SHP77 (cell line): ENCODE results near the gene TUBGCP3.

Experiments
- DNase-seq, 2 experiments: peaks; one replicate each; lab custom pipeline; 2025; lab: John Stamatoyannopoulos, UW

Gene TUBGCP3

DNA sequence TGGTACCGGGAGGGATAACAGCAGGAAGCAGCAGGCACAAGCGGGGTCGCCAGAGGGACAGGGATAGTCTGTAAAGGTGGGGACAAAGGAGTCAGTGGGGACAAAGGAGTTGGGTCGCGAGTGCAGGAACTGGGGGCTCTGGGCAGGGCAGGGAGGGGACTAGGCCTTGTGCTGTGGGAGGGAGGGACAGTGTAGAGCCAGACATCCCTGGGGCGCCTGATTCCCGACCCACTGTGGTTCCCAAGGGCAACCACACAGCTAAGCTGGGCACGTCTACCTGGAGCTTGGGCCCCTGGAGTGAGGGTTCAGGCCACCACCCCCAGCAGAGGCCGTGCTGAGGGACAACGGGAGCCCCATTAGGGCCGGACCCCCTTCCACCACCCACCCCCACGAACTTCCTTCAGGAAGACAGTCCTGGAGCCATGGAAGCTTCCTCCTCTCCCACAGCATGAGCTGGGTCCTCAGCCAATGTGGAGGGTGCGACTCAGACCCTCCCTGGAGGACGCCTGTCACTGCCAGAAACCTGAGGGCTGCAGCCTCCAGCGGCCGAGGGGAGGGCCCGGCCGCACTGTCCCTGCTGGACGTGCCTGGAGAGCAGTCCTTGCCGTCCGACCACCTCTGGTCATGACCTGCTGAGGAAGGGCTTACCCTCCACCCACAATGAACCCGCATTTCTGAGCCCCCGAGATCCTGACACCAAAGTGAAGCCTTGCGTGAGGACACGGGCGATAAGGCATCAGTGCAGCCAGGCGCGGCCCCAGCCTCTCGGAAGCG, 133.9 kb downstream of the TUBGCP3 start:
- DNase-seq: no peak

DNA sequence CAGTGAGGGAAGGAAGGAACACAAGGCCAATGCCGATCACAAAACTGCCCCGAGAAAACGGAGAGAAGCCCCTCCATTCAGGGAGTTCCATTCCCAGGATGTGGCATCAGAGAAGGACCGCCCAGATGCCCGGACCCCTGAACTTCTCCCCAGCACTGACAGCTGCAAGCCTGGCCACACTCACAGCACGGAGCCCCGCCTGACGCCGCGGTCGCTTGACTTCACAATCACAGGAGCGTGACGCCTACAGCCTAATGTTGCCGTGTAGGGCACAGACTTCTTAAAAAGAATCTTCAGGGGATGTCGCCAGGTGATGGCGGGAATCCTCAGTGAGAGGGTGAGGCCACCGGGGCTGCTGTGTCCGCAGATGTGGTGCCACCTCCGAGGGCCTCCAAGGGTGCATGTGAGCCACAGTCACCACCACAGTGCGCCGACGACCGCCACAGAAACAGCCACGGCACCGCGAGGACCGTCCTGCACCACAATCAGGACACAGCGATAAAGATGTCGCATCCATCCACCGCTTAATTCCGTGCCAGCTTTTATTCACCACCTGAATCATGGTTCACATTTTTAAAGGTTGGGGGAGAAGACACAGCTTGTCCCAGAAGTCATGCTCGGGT, 134.6 kb downstream of the TUBGCP3 start:
- no peak for DNase-seq

DNA sequence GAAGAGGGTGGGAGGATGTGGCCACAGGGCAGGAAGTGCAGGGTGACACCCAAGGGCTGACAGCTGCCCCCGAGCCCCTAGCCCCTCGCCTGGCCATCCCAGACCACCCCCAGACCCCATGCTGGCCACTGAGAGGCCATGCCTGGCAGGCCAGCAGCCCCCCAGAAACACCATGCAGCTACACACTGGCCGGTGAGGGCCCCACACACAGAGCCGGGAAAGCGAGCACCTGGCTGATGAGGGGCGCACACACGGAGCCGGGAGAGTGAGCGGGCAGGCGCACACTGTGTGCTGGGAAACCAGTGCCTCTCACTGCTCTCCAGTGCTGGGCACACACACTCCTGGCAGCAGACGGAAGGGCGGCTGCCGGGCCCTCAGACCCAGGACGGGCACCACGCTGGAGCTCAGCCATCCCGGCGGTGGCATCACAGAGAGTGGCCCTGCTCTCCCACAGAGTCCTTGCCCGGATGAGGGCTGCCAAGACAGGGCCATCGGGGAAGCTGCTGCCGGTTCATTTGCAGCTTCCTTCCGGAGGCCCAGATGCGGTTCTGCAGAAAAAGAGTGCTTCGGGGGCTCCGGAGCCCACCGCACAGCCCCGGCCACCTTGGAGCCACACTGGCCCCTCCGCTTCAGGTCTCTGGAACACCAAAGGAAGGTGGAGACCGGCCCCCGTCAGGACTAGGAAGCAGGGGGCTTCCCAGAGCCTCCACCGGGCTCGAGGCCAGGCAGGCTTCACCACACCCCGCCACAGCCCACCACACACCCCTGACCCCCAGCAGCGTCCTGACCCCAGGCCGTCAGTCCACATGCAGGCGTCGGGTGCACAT, 135.4 kb downstream of the TUBGCP3 start:
- peak in 1 of 2 experiments; percentile 53 for DNase-seq

DNA sequence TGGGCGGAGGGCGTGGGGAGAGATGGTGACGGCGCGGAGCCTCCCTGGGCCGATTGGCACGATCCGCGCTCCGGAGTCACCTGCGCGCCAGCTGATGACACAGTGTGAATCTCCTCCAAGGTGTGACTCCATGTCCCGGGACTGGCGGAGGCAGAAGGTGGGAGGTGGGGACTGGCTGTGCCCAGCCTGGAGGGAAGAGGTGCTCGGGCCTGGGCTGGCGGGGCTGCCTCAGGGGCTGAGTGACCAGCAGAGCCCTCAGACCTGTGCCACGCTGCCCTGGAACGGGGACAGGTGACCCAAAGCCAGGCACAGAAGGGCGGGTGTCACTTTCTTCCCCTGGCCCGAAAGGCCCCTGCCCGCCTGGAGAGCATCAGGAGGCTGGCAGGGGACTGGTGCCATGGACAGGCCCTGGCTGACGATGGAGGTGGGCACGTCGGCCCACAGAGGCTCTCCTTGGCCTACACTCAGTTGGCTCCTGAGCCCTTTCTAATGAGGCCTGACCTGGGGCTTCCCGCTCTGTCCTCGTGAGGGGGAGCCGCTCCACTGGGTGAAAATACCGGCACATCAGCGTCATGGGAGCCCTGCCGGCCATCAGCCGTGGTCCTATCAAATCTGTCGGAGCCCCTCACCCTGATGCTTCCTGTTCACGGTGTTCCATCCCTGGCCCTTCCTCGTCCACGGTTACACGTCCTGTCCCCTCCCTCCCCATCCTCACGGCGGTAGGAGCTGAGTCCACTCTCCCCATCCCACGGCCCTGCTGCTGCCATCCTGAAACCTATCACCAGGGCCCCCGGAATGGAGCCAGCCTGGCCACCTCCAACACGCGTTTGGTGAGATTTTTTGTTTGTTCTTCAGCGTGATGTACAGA, 136.2 kb downstream of the TUBGCP3 start:
- peak in 1 of 2 experiments; percentile 25 for DNase-seq

DNA sequence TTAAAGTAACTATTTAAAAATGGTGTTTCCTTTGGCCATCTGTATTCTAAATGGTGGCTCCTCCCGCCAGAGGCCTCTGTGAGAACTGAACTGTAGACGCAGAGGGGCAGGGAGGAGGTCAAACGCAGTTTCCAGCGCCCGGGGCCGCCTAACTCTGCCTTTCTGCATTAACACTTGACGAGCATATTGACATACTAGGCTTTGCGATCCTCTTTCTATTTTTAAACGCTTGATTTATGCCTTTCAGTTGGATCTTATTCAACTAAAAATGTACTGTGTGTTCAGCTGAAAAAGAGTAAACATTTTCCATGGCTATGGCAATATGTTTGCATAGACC, 137.1 kb downstream of the TUBGCP3 start:
- peak; percentile 83 to 86 for DNase-seq

DNA sequence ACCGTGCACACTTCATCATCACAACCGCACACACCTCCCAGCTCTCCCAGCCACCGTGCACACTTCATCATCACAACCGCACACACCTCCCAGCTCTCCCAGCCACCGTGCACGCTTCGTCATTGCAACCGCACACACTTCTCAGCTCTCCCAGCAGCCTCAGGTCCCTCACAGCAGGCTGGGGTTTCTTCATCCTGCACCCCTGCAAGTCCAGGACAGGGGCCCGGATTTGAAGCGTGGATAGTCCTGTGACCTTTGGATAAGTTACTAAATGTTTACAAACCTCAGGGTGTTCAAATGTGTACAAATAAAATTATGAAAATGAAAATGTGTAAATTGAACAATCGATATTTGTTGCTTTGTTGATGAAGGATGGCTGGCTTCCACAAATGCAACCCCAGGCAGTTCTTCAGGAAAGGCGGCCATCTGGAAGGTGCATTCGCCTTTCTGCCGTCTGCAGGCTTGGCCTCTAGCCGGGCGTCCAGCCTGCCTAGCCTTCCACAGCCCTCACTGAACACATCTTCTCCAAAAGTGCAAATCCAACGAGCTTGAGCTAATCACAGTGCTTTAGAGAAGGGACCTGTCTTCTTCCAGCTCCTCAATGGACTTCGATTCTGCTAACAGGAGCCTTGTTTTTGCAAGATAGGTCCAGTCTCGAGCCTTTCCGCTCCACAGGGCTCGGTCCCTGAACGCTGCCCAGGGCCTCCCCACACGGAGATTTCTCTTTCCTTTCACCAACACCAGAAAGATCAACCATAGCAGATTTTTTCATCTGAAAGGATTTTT, 137.6 kb downstream of the TUBGCP3 start:
- DNase-seq: peak; percentile 12

DNA sequence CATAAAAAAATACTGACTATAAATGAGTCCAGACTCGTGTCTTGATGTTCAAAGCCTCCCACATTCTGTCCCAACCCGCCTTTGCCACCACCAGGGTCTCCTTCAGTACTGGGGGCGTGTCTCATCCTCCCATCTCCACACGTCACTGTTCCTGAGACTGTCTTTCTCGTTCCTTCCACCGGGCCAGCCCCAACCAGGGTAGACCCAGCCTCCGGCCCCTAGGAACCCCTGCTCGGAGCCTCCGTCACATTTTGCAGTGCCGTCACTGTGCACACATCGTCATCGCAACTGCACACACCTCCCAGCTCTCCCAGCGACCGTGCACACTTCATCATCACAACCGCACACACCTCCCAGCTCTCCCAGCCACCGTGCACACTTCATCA, 138.4 kb downstream of the TUBGCP3 start:
- no peak for DNase-seq

DNA sequence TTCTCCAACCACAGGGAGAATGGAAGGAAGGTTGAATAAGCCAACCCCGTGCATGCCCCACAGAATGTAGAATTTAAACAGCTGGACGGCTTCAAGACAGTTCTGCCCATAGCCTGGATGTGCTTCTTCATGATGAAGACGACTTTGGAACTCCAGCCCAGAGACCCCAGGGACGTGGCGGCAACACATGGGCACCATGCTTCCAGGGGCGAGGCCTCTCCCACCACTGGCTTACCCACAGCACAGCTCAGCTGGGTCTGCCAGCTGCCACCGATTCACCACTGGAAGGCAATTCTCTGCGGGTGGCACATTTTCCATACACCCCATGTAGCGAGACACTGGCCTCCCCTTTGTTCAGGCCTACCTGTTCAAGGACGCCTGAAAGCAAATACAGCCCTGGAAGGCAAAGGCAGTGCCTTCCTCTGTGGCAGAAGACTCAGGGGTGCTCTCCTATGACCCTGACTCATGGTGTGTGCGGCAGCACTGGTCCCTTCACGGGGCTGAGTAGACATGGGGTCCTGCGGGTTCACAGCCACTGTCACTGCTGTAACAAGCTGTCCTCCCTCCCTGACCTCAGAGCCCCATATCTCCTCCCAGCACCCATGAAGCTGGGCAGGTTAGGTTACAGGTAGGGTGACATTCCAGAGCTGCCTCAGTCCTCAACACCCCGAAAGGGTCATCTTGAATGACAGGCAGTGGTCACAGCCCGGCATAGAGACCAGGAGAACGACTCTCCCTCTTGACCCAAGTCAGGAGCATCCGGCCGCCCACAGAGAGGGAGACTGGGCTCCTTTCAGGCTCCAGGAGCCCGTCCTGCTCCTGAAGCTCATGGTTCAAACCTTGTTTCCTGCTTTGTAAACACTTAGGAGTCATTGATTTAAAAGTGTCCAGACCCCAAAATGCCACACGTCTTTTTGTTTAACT, 139.1 kb downstream of the TUBGCP3 start:
- DNase-seq: no peak

DNA sequence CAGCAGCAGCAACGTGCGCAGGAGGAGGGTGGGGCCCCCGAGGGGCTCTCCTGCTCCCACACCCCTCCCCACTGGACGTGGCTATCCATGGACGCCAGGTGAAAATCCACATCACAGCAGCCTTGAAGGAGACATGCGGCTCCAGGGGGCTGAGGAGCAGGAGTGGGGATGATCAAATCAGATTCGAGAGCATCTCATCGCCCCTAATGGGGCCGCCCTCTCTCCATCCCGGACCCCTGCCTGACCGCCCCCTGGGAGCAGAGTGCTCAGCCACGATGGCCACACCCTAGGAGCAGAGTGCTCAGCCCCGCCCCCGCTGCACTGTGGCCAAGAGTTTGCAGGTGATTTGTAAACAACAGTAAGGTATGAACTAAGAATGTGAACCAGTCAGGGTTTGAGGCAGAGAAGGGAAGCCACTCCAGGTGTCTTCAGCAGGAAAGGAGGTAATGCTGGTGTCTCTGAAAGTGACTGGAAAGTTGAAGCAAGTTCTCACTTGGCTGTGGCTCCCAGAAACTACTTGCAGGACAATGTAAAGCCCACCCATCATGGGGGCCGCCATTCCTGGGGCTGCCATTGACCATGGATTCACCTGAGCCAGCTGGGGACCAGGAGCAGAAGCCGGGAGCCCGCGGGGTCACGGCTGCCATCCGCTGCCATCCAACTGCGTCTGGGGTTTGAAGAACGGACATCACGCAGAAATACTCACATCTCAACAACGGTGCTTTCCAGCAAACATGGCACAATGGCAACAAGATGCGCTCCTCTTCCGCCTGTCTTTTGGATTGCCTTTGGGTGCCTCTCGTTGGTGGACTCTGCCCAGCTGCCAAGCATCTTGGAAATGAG, 140.0 kb downstream of the TUBGCP3 start:
- DNase-seq: no peak

DNA sequence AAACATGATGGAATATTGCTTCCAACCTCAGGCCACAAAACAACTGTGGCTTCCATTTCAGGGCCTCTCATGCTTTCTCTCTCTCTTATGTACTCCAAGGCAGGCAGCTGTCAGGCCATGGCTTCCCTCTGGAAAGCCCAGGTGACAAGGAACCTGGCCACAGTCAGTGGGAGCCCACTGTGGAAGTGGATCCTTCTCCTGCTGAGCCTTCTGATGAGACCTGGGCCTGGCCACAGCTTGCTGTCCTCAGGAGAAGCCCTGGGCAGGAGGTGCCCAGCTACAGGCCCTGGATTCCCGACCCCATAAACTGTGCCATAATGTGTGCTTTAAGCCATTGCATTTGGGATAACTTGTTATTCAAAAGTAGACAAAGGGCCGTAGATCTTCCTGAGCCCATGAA, 140.6 kb downstream of the TUBGCP3 start:
- no peak for DNase-seq

DNA sequence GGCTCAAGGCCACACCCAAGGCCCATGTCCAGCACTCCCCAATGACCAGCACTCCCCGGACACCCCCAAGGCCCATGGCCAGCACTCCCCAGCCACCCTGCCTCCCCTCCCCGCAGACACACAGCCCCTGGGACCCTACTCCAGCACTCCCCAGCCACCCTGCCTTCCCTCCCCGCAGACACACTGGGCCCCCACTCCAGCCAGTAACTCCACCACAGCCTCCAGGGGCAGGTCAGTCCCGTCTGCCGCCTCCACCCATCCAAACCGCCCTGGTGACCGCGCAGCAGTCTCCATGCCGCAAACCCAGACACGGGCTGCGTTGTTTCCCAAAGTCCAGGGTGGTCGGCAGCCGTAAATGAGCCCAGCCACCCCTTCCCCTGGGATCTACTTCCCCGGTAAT, 141.1 kb downstream of the TUBGCP3 start:
- DNase-seq: no peak

DNA sequence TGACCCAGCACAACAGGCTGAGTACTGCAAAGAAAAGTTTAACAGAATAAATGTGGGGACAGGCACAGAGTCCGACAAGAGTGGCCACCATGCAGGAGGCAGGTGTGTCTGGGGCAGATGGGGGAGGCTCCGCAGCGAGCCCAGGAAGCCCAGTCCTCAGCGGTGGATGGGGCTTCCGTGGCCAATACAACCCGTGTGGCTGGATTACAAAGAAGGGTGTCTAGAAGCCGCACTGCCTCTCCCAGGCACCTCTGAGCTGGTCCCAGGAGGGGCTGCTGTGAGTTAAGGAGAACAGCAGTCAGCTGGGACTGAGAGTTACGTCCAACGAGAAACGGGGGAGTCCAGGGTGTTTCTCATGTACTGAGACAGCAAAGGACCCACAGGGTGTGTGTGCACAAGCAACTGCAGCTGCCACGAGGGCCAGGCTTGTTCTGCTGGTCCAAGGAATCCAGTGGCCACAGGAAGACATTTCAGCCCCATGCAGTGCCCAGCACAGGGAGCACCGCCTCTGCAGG, 141.5 kb downstream of the TUBGCP3 start:
- DNase-seq: no peak

DNA sequence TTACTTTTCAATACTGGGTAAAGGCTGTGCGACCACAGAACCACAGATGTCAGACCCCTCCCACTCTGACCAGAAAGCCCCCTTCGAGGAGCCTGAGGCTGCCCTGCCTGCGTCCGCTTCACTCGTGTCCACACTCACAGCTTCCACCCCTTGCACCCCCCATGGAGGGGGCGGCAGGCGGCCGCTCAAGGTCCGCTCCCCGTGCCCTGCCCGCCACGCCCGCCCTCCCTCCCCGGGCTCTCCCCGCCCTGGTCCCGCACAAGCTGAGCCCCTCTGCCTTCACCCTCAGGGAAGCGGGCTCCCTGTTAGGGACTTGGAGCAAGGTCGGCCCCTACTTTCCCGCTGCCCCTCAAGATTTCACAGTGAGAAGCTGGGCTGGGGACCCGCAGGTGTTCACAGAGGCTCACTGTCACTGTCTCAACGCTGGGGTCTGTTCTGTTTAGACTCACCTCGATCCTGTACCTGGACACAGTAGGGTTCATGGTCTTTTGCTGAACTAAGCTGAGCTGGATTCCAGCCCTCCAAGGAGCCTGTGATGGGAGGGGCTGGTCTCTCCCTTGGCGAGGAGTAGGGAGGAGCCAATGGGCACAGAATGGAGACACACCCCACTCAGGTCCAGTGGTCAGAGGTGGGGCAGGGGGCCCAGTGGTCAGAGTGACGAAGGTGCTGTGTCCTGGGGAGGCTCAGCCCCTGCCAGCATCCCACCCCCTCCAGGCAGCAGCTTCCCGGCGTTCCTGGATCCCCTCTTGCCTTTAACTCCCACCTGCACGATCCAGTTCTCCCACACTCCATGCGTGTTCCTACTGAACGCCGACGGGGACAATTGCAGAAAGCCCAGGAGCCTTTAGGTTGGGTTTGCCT, 142.3 kb downstream of the TUBGCP3 start:
- DNase-seq: no peak

DNA sequence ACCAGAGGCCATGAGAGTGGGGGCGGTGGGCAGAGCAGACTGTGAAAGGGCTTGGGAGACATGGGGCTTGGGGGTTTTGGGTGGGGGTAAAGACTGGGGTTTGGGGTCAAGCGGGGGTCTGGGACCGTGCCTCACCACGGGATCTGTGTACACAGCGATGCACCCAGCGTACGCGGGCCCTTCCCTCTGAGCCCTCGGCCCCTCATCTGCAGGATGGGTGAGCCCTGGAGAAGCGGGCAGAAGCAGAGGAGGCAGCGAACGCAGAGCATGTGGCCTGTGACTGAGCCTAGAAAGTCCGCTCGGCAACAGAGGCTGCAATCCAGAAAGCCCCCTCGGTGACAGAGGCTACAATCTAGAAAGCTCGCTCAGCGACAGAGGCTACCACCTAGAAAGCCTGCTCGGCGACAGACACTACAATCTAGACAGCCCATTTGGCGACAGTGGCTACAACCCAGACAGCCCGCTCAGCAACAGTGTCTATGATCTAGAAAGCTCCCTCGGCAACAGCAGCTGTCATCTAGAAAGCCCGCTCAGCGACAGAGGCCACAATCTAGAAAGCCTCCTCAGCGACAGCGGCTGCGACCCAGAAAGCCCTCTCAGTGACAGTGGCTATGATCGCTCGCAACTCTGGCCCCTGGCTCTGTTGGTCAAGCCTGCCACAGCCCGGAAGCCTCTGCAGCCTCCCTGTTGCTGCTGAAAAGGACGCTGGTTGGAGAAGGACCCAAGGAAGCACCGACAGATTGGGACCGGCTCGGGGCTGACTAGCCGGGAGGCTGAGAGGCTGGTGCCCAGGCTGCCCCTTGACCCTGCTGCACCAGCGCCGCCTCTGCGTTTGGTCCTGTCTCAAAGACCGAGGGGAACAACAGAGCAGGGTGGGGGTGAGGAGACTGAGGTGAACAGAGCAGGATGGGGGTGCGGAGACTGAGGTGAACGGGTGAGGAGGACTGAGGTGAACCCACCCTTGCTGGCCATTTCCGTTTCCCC, 143.2 kb downstream of the TUBGCP3 start:
- DNase-seq: no peak

DNA sequence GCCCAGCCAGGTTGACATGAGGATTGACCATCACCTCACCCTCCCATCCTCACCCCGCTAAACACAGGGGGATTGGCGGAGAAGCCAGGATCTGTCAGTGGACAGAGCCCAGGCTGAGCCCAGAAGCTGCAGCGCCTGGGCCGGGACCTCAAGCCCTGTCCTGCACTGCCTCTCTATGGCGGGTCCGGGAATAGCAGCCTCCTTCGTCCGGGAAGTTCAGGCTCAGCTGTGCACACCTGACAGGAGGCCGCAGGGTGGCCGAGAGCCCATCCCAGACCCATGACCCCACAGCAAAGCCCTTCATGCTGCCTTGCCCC, 144.0 kb downstream of the TUBGCP3 start:
- DNase-seq: peak; percentile 50 to 61

DNA sequence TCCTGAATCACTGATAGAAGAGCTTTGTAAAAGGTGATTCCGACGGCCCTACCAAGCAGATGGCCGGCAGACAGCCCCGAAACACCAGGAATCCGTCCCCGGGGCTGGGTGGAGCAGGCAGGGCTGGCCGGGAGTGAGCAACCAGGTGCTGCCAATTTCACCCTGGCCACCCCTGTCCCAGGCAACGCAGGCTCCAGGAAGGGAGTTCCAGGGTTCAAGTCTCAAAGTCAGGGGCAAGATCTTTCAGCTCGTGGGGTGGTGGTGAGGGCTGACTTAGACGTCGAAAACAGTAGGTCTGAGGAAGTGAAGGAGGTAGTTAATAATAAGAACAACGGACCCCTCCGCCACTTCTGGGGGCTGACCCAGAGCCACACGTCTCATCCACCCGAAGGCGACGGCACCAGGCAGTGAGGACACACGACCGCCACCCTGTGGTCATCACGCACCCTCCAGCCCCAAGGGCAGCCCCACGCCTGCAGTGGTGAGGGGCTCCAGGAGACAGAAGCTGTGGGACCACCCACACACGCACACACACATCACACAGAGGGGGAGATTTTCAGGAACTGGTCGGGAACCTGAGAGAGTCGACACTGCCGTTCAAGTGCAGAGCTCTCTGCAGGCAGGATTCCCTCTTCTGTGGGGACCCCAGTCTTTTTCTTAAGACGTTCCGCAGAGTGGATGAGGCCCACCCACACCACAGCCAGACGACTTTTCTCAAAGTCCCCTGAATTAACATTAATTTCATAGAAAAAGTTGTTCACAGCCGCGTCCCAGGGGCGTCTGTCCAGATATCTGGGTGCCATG, 144.6 kb downstream of the TUBGCP3 start:
- DNase-seq: peak in 1 of 2 experiments; percentile 19
